Measurements from ENCODE around the gene GORAB. TPM values are rescaled to one million over a fixed set of nuclear protein-coding genes. Genes with fewer than 3 reads are reported as not detected.

GORAB gene
- total RNA-seq, 1 experiment from 2014 or later: 13.1 TPM

- in situ Hi-C loops (cut with HindIII; ENCODE audit: low pct_unique_long_range_greater_than_20kb, low sequenced_read_pairs): no loop called here
- no peak for DNase-seq (ENCODE audit: low read depth, low spot score)
Measured at GRCh38 chr1:170578359-170578758, 46.4 kb downstream of the GORAB start.

DNA sequence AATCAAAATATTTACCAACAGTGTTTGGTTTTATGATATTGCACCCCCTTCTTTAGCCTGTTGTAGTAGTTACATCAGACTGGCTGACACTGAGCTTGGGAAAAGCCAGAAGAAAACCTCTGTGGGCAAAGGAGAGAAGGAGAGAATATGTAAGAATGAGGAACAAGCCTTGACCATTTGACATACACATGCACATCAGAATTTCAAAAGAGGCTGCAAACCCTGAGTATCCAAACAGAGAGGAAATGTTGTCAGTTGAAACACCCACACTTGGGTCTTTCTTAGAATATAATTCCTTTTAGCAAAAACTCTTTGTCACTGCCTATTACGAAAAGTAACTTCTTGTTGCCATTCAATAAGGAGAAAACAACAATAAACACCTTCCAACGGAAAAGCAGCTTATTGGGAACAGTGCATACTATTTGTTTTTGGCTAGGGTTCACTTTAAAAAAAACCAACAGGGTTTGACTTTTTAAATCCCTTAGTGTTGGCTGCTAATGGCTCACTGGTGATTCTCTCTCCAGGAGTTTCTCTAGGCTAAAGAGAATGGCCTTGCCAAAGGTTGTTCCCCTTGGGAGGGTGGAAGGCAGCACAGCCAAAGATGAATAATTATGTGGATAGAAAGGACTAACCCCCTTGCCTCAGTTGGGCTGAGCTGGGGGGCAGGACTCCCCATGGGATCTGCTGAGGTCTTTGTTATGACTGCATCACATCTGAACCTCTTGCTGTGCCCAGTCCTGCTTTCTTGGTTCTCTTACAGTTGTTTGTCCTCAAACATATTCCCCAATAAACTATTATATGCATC is 48.9 kb downstream of the GORAB start:
- no peak for DNase-seq (ENCODE audit: low read depth, low spot score)
- in situ Hi-C loops (cut with HindIII; ENCODE audit: low pct_unique_long_range_greater_than_20kb, low sequenced_read_pairs): no loop called here

DNA sequence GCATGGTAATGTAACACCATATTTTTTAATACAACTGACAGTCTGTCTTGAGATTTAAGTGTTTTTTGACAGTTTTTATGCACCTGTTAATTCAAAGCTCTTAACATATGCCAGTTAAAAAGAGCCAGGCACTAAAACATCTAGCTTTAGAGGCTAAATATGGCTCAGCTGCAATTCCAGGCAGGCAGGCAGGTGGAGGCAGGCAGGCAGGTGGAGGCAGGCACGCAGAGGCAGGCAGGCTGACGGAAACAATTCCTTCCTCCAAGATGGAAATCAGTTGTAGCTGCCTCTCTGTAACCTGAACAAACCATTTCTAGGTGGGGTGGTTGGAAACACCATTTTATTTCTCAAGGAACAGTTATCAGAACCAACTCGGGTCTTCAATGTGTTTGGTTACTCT is 51.2 kb downstream of the GORAB start:
- no peak for DNase-seq (ENCODE audit: low read depth, low spot score)
- in situ Hi-C loops (cut with HindIII; ENCODE audit: low pct_unique_long_range_greater_than_20kb, low sequenced_read_pairs): no loop called here

- in situ Hi-C loops (cut with HindIII; ENCODE audit: low pct_unique_long_range_greater_than_20kb, low sequenced_read_pairs): no loop called here
- DNase-seq (ENCODE audit: low read depth, low spot score): no peak
Measured at GRCh38 chr1:170586321-170587252, 54.6 kb downstream of the GORAB start.

- no peak for DNase-seq (ENCODE audit: low read depth, low spot score)
Measured at GRCh38 chr1:170587253-170587593, 55.3 kb downstream of the GORAB start.

GRCh38 chr1:170590921-170591705 is 59.1 kb downstream of the GORAB start:
- in situ Hi-C loops (cut with HindIII; ENCODE audit: low pct_unique_long_range_greater_than_20kb, low sequenced_read_pairs): no loop called here
- DNase-seq (ENCODE audit: low read depth, low spot score): no peak

More at GRCh38 chr1:170587253-170587593, 55.3 kb downstream of the GORAB start:
- in situ Hi-C loops (cut with HindIII; ENCODE audit: low pct_unique_long_range_greater_than_20kb, low sequenced_read_pairs): no loop called here

DNA sequence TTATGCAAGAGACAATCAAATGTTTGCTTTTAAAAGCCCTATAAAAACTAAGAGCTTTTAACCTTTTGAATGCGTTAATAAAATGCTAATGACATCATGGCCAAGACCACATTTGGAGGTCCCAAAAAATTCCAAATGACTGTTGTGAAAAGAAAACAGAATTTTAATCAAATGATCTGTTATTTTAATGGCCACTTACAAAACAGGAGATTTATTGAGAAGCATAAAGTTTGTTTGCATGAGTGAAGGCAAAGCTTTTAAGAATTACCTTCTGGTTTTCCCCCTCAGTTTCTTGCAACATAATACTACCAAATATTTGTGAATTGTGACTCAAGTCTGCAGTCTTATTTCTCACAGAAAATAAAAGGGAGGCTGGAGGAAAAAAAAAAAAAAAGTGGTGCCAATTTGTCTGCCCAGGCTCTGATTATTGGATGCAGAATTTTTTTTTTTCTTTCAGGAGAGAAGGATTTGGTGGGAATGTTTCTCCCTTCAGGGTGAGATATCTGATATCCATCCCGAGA is 60.7 kb downstream of the GORAB start:
- in situ Hi-C loops (cut with HindIII; ENCODE audit: low pct_unique_long_range_greater_than_20kb, low sequenced_read_pairs): no loop called here
- DNase-seq (ENCODE audit: low read depth, low spot score): peak; percentile 23

DNA sequence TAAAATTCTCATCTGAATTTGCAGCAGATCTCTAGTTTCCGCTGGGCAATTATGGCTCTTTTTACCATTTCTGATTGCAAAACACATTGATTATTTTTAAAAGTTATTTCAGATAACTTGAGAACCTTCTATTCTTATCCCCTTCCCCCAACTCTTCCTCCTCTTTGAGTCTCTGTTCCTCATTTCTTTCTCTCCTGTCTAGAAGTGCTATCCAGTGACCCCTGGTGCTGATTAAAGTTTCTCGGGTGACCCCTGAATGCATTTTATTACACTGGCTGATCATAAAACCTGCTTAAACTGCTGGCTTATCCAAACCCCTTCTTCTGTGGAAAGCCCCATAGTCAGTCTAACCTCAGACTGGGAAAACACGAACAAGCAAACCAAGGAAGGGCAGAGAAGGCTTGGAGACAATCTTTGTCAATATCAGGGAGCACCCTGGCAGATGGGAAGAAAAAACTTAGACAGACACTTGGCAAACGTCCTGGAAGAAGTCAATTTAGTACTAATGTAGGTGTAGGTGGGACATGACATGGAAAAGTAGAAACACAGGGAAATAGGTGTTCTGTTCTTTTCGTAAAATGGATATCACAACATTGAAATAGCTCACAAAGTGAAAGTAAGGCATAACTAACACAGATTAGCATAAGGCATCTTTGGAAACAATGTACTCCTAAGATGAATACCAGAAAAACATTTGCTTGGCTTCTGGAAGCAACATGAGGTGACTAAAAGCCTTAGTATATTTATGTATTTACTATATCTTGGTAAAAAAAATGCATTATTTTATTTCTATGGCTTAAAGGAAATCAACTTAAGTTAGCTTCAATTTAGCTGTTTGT is 61.4 kb downstream of the GORAB start:
- in situ Hi-C loops (cut with HindIII; ENCODE audit: low pct_unique_long_range_greater_than_20kb, low sequenced_read_pairs): no loop called here
- peak; percentile 11 for DNase-seq (ENCODE audit: low read depth, low spot score)

DNA sequence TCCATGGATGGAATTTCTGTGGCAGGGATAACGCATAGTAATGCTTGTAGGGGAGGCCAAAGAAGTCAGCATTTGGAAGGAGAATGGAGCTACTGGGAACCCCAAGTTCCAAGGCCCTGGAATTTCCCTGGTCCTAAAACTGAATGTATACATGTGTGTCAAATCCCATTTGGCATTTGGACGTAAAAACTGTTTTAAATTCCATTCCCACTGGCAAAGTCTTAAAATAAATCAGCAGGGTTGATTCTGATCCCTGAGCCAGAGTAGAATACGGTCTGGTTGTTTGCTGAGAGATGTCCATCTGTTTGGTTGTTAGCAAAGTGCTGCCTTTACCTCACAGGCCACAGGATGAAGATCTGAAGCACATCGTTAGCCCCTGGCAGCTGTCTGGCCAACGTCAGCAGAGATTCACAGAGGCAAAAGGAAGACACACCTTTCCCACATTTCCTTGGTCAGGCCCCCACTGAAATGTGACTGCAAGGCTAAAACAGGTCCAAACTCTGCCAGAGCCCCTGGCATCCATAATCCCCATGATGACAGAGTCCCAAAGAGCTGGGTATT is 62.2 kb downstream of the GORAB start:
- in situ Hi-C loops (cut with HindIII; ENCODE audit: low pct_unique_long_range_greater_than_20kb, low sequenced_read_pairs): no loop called here
- no peak for DNase-seq (ENCODE audit: low read depth, low spot score)

DNA sequence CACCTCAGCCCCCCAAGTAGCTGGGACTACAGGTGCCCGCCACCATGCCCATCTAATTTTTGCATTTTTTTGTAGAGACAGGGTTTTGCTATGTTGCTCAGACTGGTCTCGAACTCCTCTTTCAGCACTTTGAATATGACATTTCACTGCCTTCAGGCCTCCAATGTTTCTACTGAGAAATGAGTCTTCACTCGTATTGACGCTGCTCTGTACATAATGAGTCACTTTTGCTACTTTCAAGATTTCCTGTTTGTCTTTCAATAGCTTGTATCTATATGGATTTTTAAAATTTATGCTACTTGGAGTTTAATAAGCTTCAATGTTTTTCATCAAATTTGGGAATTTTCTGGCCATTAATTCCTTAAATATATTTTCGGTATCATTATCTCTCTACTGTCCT is 64.7 kb downstream of the GORAB start:
- in situ Hi-C loops (cut with HindIII; ENCODE audit: low pct_unique_long_range_greater_than_20kb, low sequenced_read_pairs): no loop called here
- DNase-seq (ENCODE audit: low read depth, low spot score): no peak

- no peak for DNase-seq (ENCODE audit: low read depth, low spot score)
- in situ Hi-C loops (cut with HindIII; ENCODE audit: low pct_unique_long_range_greater_than_20kb, low sequenced_read_pairs): no loop called here
Measured at GRCh38 chr1:170598618-170599017, 66.7 kb downstream of the GORAB start.

GRCh38 chr1:170599033-170599432 is 67.1 kb downstream of the GORAB start:
- DNase-seq (ENCODE audit: low read depth, low spot score): no peak
- in situ Hi-C loops (cut with HindIII; ENCODE audit: low pct_unique_long_range_greater_than_20kb, low sequenced_read_pairs): no loop called here

DNA sequence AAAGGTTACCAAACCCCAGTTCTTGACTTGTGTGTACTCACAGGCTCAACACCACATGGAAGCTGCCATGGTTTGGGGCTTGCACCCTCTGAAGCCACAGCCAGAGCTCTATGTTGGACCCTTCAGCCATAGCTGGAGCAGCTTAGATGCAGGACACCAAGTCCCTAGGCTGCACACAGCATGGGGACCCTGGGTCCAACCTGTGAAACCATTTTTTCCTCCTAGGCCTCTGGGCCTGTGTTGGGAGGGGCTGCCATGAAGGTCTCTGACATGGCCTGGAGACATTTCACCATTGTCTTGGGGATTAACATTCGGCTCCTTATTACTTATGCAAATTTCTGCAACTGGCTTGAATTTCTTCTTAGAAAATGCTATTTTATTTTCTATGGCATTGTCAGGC is 69.9 kb downstream of the GORAB start:
- DNase-seq (ENCODE audit: low read depth, low spot score): no peak
- in situ Hi-C loops (cut with HindIII; ENCODE audit: low pct_unique_long_range_greater_than_20kb, low sequenced_read_pairs): no loop called here

Measured in SK-MEL-5 (cell line).